Measurements from ENCODE around the gene ZNF324. TPM values are rescaled to one million over a fixed set of nuclear protein-coding genes. Genes with fewer than 3 reads are reported as not detected.
A peak's percentile ranks its signal among the peaks of the same experiment; 100 is the strongest.

Gene ZNF324
- total and polyA plus RNA-seq, 9 of the 15 experiments (the other 6 are each of a cell fraction or from before 2014, with no cell fraction given): 0.92 to 16.4 (median 5.3) TPM

DNA sequence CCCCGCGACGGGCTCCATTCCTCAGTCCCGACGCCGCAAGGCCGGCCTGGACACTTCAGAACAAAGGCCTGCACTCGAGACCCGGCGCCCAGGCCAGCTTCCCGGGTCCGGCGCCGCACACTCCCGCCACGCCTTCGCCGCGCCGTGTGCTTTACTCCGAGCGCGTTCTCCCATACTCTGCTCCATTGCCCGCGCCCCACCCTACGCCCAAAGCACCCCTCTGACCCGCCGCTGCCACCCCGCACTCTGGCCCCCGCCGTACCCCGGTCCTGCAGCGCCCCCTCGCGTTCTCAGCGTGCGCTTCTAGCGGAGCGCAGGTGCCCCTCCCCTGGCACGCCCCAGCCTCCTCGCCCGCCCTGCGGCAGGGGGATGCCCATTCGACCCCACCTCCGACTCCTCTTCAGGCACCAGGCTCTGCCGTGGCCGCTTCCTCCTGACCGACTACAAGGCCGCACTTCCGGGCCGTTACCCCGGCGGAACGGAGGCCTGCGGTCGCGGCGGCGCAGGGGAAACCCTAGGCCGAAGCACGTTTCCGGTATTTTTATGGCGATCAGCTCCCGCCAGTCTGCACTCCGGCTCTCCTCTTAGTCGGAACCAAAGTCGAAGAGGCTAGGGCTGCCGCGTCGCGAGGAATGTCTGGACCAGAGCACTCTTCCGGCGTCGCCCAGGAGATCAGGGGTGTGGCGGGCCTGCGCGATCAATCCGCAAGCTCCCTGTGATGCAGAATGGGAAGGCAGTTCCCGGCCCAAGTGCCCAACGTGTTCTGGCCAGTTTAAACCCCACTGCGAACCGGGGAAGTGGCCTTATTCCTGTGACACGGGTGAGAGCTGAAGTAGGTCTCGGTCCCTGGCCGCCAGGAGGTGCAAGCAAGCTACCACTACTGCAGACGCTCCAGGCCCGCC is 52.7 kb downstream of the ZNF324 start, which contains the start of gene ZBTB45 (continued):
- TF ChIP-seq, protein P1, sequence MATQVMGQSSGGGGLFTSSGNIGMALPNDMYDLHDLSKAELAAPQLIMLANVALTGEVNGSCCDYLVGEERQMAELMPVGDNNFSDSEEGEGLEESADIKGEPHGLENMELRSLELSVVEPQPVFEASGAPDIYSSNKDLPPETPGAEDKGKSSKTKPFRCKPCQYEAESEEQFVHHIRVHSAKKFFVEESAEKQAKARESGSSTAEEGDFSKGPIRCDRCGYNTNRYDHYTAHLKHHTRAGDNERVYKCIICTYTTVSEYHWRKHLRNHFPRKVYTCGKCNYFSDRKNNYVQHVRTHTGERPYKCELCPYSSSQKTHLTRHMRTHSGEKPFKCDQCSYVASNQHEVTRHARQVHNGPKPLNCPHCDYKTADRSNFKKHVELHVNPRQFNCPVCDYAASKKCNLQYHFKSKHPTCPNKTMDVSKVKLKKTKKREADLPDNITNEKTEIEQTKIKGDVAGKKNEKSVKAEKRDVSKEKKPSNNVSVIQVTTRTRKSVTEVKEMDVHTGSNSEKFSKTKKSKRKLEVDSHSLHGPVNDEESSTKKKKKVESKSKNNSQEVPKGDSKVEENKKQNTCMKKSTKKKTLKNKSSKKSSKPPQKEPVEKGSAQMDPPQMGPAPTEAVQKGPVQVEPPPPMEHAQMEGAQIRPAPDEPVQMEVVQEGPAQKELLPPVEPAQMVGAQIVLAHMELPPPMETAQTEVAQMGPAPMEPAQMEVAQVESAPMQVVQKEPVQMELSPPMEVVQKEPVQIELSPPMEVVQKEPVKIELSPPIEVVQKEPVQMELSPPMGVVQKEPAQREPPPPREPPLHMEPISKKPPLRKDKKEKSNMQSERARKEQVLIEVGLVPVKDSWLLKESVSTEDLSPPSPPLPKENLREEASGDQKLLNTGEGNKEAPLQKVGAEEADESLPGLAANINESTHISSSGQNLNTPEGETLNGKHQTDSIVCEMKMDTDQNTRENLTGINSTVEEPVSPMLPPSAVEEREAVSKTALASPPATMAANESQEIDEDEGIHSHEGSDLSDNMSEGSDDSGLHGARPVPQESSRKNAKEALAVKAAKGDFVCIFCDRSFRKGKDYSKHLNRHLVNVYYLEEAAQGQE (IDR thresholded peaks at IDR 0.05; ENCODE audit: borderline replicate concordance): peak; percentile 91
- TF ChIP-seq, protein P1 (CRISPR knock-in tag; IDR thresholded peaks at IDR 0.05; ENCODE audit: low read depth): peak; percentile 73; the same call in 1 of the 2 replicates
- TF ChIP-seq NFYB (IDR thresholded peaks at IDR 0.05; ENCODE audit: extremely low read depth, insufficient read length) (no peak), ZNF668 (CRISPR knock-in tag; IDR thresholded peaks at IDR 0.05) (no peak), ZNF444 (CRISPR knock-in tag; IDR thresholded peaks at IDR 0.05) (no peak), ETS2 (tag; IDR thresholded peaks at IDR 0.05; ENCODE audit: borderline replicate concordance, poor library complexity, severe bottlenecking) (no peak), ADNP (tag; IDR thresholded peaks at IDR 0.05) (no peak), PURB (CRISPR knock-in tag; IDR thresholded peaks at IDR 0.05; ENCODE audit: low read depth) (no peak), FOXA1 (IDR thresholded peaks at IDR 0.05; ENCODE audit: borderline replicate concordance) (no peak), STAG1 (CRISPR knock-in tag; IDR thresholded peaks at IDR 0.05; ENCODE audit: borderline replicate concordance) (peak; percentile 91), HSF4 (CRISPR knock-in tag; IDR thresholded peaks at IDR 0.05; ENCODE audit: borderline replicate concordance) (no peak), C11orf30 (IDR thresholded peaks at IDR 0.05; ENCODE audit: low read depth) (peak; percentile 100)
- TF ChIP-seq, protein P2, sequence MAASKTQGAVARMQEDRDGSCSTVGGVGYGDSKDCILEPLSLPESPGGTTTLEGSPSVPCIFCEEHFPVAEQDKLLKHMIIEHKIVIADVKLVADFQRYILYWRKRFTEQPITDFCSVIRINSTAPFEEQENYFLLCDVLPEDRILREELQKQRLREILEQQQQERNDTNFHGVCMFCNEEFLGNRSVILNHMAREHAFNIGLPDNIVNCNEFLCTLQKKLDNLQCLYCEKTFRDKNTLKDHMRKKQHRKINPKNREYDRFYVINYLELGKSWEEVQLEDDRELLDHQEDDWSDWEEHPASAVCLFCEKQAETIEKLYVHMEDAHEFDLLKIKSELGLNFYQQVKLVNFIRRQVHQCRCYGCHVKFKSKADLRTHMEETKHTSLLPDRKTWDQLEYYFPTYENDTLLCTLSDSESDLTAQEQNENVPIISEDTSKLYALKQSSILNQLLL (CRISPR knock-in tag; IDR thresholded peaks at IDR 0.05; ENCODE audit: borderline replicate concordance): no peak
- TF ChIP-seq, protein P3, sequence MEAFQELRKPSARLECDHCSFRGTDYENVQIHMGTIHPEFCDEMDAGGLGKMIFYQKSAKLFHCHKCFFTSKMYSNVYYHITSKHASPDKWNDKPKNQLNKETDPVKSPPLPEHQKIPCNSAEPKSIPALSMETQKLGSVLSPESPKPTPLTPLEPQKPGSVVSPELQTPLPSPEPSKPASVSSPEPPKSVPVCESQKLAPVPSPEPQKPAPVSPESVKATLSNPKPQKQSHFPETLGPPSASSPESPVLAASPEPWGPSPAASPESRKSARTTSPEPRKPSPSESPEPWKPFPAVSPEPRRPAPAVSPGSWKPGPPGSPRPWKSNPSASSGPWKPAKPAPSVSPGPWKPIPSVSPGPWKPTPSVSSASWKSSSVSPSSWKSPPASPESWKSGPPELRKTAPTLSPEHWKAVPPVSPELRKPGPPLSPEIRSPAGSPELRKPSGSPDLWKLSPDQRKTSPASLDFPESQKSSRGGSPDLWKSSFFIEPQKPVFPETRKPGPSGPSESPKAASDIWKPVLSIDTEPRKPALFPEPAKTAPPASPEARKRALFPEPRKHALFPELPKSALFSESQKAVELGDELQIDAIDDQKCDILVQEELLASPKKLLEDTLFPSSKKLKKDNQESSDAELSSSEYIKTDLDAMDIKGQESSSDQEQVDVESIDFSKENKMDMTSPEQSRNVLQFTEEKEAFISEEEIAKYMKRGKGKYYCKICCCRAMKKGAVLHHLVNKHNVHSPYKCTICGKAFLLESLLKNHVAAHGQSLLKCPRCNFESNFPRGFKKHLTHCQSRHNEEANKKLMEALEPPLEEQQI (IDR thresholded peaks at IDR 0.05): peak; percentile 85

All from K562 (cell line).